Liver (tissue), 3 donors: ENCODE measurements around the gene FLOT1.

Experiments
- GABPA ChIP-seq, 2 donors: IDR thresholded peaks in 1 of 2; conservative IDR thresholded peaks in 1 of 2; 2 replicates each; pipeline ENCODE4 v1.6.1; 2016; ENCODE audit warnings: antibody characterized with exemption in 2 of 2, mild to moderate bottlenecking in 1 of 2, moderate library complexity in 1 of 2
- HNF4A ChIP-seq, 2 donors: conservative IDR thresholded peaks; 2 replicates each; pipeline ENCODE4 v1.6.1; 2016; ENCODE audit warnings: antibody characterized with exemption in 2 of 2, mild to moderate bottlenecking in 2 of 2
- RAD21 ChIP-seq, 2 donors: IDR thresholded peaks; 2 replicates each; pipeline ENCODE4 v1.6.1; 2016; ENCODE audit warnings: antibody characterized with exemption in 2 of 2, mild to moderate bottlenecking in 2 of 2
- TAF1 ChIP-seq: conservative IDR thresholded peaks from 2 replicates; pipeline ENCODE4 v1.6.1; 2016; ENCODE audit warnings: antibody characterized with exemption, mild to moderate bottlenecking
- YY1 ChIP-seq: IDR thresholded peaks from 2 replicates; pipeline ENCODE4 v1.6.1; 2016; ENCODE audit warnings: antibody characterized with exemption, mild to moderate bottlenecking
- TF ChIP-seq, protein P1 (sequence below): fragments of 150-350 bp; IDR thresholded peaks from 2 replicates; pipeline ENCODE4 v1.5.1; 2017; ENCODE audit warnings: improper control_type of control experiment, low read depth, low read length; ENCODE audit not compliant: missing input control
- TF ChIP-seq, protein P2 (sequence below): IDR thresholded peaks from 2 replicates; pipeline ENCODE4 v1.6.1; 2016; ENCODE audit warnings: antibody characterized with exemption
- TF ChIP-seq, protein P3 (sequence below): IDR thresholded peaks from 2 replicates; pipeline ENCODE4 v1.6.1; 2016; ENCODE audit warnings: antibody characterized with exemption
- donor health status: healthy.
- donor health status: healthy.

DNA sequence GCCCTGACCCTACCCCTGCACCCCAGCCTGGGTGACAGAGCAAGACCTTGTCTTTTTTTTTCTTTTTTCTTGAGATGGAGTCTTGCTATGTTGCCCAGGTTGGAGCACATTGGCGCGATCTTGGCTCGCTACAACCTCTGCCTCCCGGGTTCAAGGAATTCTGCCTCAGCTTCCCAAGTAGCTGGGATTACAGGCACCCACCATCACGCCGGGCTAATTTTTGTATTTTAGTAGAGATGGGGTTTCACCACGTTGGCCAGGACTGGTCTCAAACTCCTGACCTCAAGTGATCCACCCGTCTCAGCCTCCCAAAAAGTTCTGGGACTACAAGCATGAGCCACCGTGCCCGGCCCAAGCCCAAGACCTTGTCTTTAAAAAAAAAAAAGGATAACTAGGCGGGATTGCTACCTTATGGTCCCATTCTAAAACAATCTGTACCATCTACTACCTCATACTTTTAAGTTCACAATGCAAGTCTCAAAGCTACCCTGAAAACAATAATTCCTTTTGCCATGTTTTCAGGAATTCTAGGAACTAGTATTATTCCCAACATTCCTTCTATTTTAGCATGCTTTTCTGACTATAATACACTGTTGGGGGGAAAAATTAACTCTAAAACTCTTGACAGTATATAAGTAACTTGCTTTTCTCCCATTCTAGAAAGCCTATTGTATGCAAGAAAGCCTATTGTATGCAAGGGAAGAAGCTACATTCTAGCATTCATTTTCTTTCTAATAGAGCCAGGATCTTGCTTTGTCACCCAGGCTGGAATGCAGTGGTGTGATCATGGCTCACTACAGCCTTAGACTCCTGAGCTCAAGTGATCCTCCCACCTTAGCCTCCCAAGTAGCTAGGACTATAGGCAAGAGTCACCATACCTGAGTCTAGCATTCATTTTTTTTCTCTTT, 15.7 kb downstream of the FLOT1 start:
- TF ChIP-seq, protein P1, sequence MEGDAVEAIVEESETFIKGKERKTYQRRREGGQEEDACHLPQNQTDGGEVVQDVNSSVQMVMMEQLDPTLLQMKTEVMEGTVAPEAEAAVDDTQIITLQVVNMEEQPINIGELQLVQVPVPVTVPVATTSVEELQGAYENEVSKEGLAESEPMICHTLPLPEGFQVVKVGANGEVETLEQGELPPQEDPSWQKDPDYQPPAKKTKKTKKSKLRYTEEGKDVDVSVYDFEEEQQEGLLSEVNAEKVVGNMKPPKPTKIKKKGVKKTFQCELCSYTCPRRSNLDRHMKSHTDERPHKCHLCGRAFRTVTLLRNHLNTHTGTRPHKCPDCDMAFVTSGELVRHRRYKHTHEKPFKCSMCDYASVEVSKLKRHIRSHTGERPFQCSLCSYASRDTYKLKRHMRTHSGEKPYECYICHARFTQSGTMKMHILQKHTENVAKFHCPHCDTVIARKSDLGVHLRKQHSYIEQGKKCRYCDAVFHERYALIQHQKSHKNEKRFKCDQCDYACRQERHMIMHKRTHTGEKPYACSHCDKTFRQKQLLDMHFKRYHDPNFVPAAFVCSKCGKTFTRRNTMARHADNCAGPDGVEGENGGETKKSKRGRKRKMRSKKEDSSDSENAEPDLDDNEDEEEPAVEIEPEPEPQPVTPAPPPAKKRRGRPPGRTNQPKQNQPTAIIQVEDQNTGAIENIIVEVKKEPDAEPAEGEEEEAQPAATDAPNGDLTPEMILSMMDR = no peak
- TF ChIP-seq TAF1 (no peak), GABPA (IDR thresholded peaks at IDR 0.05 in 1 of 2, conservative IDR thresholded peaks at IDR 0.05 in 1 of 2) (no peak), RAD21 (IDR thresholded peaks at IDR 0.05) (no peak), YY1 (no peak), HNF4A (conservative IDR thresholded peaks at IDR 0.05) (no peak)
- TF ChIP-seq, protein P2, sequence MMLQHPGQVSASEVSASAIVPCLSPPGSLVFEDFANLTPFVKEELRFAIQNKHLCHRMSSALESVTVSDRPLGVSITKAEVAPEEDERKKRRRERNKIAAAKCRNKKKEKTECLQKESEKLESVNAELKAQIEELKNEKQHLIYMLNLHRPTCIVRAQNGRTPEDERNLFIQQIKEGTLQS = no peak
- TF ChIP-seq, protein P3, sequence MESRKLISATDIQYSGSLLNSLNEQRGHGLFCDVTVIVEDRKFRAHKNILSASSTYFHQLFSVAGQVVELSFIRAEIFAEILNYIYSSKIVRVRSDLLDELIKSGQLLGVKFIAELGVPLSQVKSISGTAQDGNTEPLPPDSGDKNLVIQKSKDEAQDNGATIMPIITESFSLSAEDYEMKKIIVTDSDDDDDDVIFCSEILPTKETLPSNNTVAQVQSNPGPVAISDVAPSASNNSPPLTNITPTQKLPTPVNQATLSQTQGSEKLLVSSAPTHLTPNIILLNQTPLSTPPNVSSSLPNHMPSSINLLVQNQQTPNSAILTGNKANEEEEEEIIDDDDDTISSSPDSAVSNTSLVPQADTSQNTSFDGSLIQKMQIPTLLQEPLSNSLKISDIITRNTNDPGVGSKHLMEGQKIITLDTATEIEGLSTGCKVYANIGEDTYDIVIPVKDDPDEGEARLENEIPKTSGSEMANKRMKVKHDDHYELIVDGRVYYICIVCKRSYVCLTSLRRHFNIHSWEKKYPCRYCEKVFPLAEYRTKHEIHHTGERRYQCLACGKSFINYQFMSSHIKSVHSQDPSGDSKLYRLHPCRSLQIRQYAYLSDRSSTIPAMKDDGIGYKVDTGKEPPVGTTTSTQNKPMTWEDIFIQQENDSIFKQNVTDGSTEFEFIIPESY = no peak
